Breast epithelium (tissue), 4 donors: Measurements from ENCODE around the gene SRGAP1. TPM values are rescaled to one million over a fixed set of nuclear protein-coding genes. Genes with fewer than 3 reads are reported as not detected.

Source experiments
- DNase-seq, 2 donors: peaks; one replicate each; pipeline ENCODE4 v3.0.0-alpha.2; 2019; ENCODE audit warnings: low spot score in 2 of 2
- H3K27ac ChIP-seq, 2 donors: fragments of 200-600 bp; sonication (generic) in 1 of 2; one replicate each; pipeline ENCODE4 v1.5.1; 2016 to 2019; ENCODE audit warnings: mild to moderate bottlenecking in 1 of 2
- H3K27me3 ChIP-seq, 2 donors: fragments of 200-600 bp; sonication (generic) in 1 of 2; one replicate each; pipeline versions ENCODE4 v1.5.1 to v1.6.0; 2017 to 2019; ENCODE audit warnings: control low read depth in 1 of 2, mild to moderate bottlenecking in 1 of 2
- H3K36me3 ChIP-seq: fragments of 200-600 bp; one replicate; pipeline ENCODE4 v1.5.1; 2019
- H3K4me1 ChIP-seq, 2 donors: fragments of 200-600 bp; sonication (generic); one replicate each; pipeline ENCODE4 v1.5.1; 2016 to 2019; ENCODE audit warnings: control low read depth in 1 of 2
- H3K4me3 ChIP-seq, 3 donors: fragments of 200-600 bp; sonication (generic); 1 replicate in 2 of 3; 2 replicates in 1 of 3; pipeline ENCODE4 v1.5.1; 2016 to 2019; ENCODE audit warnings: mild to moderate bottlenecking in 3 of 3, moderate library complexity in 2 of 3
- H3K9me3 ChIP-seq, 2 donors: fragments of 200-600 bp; sonication (generic) in 1 of 2; one replicate each; pipeline ENCODE4 v1.5.1; 2016 to 2019; ENCODE audit warnings: control low read depth in 1 of 2
- POLR2A ChIP-seq: fragments of 450-650 bp; IDR thresholded peaks from one replicate; pipeline ENCODE4 v1.6.1; 2016; ENCODE audit warnings: antibody characterized with exemption, mild to moderate bottlenecking, moderate library complexity
- POLR2AphosphoS5 ChIP-seq, 3 donors: sonication (generic); formaldehyde crosslinking; IDR thresholded peaks; one replicate each; pipeline ENCODE4 v1.6.1; 2017; ENCODE audit warnings: antibody characterized with exemption in 3 of 3
- intact Hi-C: fragments of 100-400 bp; cut with DNase I; formaldehyde crosslinking; loops from one replicate; pipeline ENCODE4 v1.15.1; 2023; ENCODE audit warnings: low total_unique reads
- total RNA-seq, 3 donors: library from RNA; depleted of rRNA; stranded (reverse); fragments of >200 nt; gene quantifications; one replicate each; pipeline ENCODE4 v1.1.0, GENCODE V29; 2016
- TF ChIP-seq, protein P1 (sequence below), 3 donors: fragments of 450-650 bp; IDR thresholded peaks; one replicate each; pipeline ENCODE4 v1.5.1; 2016 to 2017; ENCODE audit warnings: antibody characterized with exemption in 3 of 3, mild to moderate bottlenecking in 3 of 3, moderate library complexity in 3 of 3

The SRGAP1 gene
- total RNA-seq, 3 donors from 2014 or later, result 20.3 to 58.7 (median 29.3) TPM

DNA sequence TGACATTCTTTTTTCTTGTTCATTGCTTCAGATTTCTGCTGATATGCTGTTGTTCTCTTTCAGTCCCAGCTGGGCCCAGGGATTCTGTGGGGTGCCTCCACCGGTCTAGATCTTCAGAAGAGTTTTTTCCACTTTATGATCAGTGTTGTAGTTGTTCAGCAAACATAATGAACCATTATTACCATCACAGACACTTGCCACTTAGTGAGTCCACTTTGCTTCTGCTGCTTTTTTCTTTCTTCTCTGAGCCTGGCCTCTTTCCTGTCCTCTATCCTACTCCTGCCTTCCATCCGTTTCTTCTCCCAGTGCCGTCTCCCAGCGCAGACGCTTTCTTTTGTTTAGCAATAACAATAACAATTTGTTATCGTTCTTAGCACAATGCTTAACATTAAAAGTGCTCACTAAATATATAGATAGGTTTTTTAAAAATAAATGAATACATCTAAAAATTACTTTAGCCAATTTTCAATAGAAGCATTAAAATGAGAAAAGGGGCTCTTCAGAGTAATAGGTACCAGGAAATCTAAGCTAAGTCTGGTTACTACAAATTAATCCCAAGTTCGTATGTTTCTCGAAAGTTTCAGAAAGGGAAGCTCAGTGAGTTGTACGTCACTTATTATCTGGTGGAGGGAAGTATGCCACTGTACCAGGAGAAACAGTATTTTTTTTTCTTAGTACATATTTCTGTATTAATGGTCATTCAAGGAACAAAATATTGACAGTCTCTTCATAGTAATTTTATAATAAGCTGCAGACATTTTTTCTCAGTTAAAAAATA, 98.2 kb downstream of the SRGAP1 start:
- TF ChIP-seq POLR2A (no peak), POLR2AphosphoS5 (IDR thresholded peaks at IDR 0.05) (no peak)
- TF ChIP-seq, protein P1, sequence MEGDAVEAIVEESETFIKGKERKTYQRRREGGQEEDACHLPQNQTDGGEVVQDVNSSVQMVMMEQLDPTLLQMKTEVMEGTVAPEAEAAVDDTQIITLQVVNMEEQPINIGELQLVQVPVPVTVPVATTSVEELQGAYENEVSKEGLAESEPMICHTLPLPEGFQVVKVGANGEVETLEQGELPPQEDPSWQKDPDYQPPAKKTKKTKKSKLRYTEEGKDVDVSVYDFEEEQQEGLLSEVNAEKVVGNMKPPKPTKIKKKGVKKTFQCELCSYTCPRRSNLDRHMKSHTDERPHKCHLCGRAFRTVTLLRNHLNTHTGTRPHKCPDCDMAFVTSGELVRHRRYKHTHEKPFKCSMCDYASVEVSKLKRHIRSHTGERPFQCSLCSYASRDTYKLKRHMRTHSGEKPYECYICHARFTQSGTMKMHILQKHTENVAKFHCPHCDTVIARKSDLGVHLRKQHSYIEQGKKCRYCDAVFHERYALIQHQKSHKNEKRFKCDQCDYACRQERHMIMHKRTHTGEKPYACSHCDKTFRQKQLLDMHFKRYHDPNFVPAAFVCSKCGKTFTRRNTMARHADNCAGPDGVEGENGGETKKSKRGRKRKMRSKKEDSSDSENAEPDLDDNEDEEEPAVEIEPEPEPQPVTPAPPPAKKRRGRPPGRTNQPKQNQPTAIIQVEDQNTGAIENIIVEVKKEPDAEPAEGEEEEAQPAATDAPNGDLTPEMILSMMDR (IDR thresholded peaks at IDR 0.05), result no peak
- DNase-seq, result no peak
- Histone ChIP-seq H3K4me3 (no peak overlapping the region), H3K4me1 (no peaks in the 10 kb centered on the region), H3K36me3 (no peaks in the 10 kb centered on the region), H3K9me3 (no peaks in the 10 kb centered on the region), H3K27me3 (no peaks in the 10 kb centered on the region), H3K27ac (no peak overlapping the region)
- intact Hi-C loops, result no loop called here

DNA sequence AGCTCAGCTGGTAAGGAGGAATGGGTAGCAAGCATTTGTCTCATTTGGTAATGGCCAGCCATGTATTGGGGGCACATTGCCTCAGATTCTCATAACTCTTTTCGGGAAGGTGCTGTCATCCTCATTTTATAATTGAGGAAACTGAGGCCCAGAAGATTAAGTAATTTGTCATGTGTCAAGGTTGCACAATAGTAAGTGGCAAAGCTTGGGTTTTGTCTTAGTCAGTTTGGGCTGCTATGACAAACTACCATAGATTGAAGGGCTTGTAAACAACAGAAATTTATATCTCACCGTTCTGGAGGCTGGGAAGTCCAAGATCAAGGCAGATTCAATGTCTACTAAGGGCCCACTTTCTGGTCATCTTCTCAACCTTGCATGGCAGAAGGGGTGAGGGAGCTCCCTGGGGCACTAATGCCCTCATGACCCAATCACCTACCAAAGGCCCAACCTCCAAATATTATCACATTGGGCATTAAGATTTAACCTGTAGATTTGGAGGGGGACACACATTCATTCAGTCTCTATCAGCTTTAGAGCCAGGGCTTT, 99.6 kb downstream of the SRGAP1 start:
- Histone ChIP-seq H3K27me3 (no peaks in the 10 kb centered on the region), H3K36me3 (no peaks in the 10 kb centered on the region), H3K9me3 (no peaks in the 10 kb centered on the region), H3K4me1 (no peaks in the 10 kb centered on the region), H3K4me3 (no peak overlapping the region), H3K27ac (no peak overlapping the region)
- intact Hi-C loops, result no loop called here
- TF ChIP-seq POLR2A, result no peak
- DNase-seq, result no peak

DNA sequence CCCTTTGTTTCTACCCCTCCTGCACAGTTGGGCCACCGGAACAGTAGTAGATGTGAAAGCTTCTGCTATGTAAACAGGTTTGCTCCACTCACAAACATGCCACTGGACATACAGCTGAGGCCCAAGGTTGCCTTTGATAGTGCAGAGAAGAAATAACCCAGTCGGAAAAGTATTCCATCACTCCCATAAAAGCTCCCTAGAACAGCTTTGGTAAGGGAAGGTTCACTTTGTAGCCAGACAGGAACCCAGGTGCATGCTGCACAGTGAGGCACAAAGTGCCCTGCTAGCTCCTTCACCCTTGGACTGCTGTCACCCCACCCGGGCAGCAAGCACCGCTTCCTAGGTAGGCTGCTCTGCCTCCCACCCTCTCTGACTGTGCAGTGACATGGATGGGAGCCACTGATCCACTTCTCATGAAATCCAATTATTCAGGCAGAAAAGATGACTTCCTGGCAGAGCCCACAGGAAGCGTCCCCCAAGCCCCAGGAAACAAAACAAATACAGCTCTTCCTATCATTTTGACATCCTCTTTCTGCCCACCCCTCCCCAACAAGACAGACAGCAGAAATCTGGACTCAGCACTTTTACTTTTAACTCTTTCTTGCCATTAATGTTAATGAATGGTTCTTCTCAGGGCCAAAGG, 100.2 kb downstream of the SRGAP1 start:
- Histone ChIP-seq H3K27ac (peak overlapping the region in 1 of 2 donors; percentile 20), H3K4me3 (no peak overlapping the region), H3K4me1 (no peaks in the 10 kb centered on the region), H3K36me3 (no peaks in the 10 kb centered on the region), H3K27me3 (no peaks in the 10 kb centered on the region), H3K9me3 (no peaks in the 10 kb centered on the region)
- intact Hi-C loops, result no loop called here
- DNase-seq, result no peak
- TF ChIP-seq POLR2A, result no peak
- TF ChIP-seq, protein P1 (IDR thresholded peaks at IDR 0.05), result no peak
- TF ChIP-seq POLR2AphosphoS5 (IDR thresholded peaks at IDR 0.05), result no peak

GRCh38 chr12:63945777-63946176, 101.3 kb downstream of the SRGAP1 start:
- no peaks in the 10 kb centered on the region for H3K9me3 ChIP-seq
- intact Hi-C loops, result no loop called here
- H3K4me1 ChIP-seq, result peaks cover 5 to 6% of the 10 kb centered on the region in 2 donors
- no peak for TF ChIP-seq POLR2A
- TF ChIP-seq POLR2AphosphoS5 (IDR thresholded peaks at IDR 0.05), result no peak
- TF ChIP-seq, protein P1 (IDR thresholded peaks at IDR 0.05), result no peak
- DNase-seq, result no peak
- no peak overlapping the region for H3K4me3 ChIP-seq
- H3K36me3 ChIP-seq, result no peaks in the 10 kb centered on the region
- H3K27ac ChIP-seq, result peak overlapping the region in 1 of 2 donors; percentile 21
- no peaks in the 10 kb centered on the region for H3K27me3 ChIP-seq

DNA sequence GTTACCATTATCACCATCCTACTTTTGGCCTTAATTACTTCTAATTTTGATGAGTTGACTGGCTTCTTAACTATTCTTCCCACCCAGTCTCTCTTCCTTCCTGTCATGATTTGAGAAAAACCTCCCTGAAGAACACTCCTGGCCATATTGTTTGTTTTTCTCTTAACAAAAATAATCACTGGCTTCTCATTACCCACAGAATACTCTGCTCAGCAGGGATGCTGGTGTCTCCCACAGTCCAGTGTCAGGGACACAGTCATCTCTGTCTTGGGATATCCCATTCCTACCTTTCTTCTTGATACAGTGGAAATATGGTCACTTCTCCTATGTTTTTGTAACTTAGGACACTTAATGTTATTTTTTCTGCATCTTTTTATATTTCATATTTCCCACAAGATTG, 103.7 kb downstream of the SRGAP1 start:
- intact Hi-C loops, result no loop called here
- Histone ChIP-seq H3K27me3 (no peaks in the 10 kb centered on the region), H3K27ac (peak overlapping the region in 1 of 2 donors; percentile 40), H3K9me3 (no peaks in the 10 kb centered on the region), H3K36me3 (no peaks in the 10 kb centered on the region), H3K4me3 (no peak overlapping the region), H3K4me1 (peaks cover 5 to 6% of the 10 kb centered on the region in 2 donors)
- DNase-seq, result no peak
- TF ChIP-seq POLR2AphosphoS5 (IDR thresholded peaks at IDR 0.05) (no peak), POLR2A (no peak)
- TF ChIP-seq, protein P1 (IDR thresholded peaks at IDR 0.05), result no peak
